CD4-positive, alpha-beta T cell treated with Interleukin-6 at 100 ng/mL for 8 hours (primary cell): ENCODE measurements around the gene ITPR1.

Experiments
- DNase-seq: peaks from one replicate; pipeline ENCODE4 v3.0.0-alpha.2; 2020; ENCODE audit warnings: mixed read lengths, low spot score

Gene ITPR1

DNA sequence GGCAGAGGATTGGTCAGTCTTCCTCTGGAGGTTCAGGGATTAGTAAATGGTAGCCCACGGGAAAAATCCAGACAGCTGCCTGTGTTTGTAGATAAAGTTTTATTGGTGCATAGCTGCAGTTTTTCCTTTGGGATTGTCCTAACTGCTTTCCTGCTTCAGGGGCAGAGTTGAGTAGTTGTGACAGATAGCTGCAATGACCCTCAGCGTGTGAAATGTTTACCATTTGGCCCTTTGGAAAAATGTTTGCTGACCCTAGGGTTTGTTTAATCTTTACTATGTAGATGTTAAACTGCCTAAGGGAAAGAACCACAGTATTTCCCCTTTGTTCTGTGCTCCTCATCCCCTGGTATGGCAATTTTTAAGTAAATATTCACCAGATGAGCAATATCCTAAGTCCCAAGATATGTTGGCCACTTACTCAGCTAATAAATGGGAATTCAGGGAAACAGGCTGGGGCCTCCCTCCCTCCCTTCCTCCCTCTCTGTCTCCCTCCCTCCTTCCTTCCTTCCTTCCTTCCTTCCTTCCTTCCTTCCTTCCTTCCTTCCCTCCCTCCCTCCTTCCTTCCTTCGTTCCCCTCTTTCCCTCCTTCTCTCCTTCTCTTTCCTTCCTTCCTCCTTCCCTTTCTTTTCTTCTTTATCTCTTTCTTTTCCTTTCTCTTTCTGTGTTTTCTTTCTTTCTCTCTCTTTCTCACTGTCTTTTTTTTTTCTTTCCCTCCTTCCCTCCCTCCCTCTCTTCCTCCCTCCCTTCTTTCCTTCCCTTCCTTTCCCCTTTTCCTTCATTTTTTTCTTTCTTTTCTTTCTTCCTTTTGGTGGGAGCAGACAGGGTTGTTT is 251.5 kb downstream of the ITPR1 start:
- no peak for DNase-seq

DNA sequence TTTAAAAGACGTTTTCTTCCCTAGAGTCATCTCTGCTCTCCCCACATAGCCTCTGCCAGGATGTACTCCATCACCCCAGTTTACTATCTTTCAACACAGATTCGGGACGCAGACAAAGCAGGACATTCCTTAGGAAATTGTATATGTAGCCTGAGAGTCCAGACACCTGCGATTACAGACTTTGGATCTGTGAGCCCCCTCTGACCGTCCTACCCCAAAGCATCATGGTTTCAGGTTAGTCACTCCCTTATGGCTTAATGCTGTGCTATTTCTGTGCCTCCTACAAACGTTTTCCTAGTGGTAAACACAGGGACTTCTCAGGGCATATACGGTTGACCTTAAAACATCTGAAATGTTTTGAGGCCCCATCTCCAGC is 252.1 kb downstream of the ITPR1 start:
- no peak for DNase-seq

DNA sequence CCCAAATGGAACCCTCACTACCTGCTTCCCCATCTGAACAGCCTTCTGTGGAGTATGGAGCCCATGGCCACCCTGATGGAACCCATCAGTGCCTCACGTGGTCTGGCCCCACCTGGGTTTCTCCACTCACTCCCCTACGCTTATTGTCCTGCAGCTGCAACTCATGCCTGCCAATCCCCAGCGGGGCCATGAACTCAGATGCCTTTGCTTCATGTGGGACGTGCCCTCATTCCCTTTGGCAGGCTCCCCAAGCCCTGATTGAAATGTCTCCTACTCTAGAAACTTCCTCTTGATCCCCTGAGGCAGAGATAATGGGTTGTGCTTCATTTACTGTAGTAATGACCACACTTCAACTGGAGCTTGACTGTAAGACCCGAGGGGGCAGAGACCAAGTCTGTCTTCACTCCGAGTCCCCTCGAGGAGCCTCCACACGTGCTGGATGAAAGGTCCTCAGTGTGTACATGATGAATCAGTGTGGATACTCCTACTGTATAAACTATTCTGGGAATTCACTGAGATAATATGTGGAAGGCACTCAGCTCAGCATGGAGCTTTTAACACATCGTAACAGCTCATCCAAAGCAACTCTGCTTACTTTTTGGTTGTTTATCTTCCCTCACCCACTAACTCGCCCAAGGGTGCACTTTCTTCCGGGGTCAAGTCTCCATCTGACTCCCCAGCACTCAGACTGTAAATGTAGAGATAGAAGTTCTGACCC is 253.3 kb downstream of the ITPR1 start:
- DNase-seq, result no peak

- DNase-seq, result no peak
Observed at GRCh38 chr3:4748127-4748526, 255.0 kb downstream of the ITPR1 start.

- no peak for DNase-seq
Observed at GRCh38 chr3:4748701-4749378, 255.7 kb downstream of the ITPR1 start.

DNA sequence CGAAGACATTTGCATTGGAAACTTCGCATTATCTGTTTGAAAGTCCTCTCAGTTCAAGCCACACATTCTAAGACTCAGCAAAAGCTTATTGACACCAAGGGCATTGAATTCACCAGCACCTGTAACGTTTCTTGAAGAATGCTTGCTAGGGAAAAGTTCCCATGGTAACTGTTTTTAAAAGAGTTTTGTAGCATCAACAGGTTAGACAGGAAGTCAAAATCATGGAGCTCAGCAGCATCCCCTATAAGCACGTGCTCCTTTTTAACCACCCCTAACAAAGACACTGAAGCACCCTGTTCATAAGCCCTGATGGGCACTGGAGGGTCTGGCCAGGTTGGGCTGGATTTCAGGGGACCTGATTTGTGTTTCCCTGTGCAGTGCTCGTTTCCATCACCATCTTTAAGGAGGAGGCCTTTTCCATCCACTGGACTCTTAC is 256.4 kb downstream of the ITPR1 start:
- no peak for DNase-seq

DNA sequence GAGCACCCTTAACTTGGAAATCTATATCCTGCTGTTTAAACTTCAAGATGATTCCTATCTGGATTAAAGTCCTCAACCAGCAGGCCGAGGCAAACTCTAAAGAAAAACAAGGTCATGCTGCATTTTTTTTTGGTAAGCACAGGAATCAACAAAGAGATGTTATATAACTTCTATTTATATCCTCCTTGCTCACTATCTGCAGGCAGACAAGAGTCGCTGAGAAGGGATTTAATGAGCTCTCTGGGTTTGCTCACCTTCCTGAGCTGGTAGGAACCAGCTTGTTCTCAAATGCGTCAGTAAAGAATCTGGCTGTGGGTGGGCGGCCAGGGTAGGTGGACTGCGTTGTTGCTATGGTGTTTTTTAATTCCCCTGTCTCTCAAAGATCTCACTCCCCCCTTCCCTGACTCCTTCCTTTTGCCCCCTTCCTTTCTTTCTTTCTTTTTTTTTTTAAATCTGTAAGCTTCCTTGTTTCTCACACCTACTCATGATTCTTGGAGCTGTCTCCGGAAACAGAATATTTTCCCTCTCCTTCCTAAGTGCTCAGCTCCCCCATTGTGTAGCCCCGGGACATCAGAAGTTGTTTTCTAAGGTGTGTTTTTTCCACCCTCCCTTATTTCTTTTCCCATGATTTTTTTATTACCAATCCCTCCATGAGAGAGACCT is 257.3 kb downstream of the ITPR1 start:
- DNase-seq, result no peak

DNA sequence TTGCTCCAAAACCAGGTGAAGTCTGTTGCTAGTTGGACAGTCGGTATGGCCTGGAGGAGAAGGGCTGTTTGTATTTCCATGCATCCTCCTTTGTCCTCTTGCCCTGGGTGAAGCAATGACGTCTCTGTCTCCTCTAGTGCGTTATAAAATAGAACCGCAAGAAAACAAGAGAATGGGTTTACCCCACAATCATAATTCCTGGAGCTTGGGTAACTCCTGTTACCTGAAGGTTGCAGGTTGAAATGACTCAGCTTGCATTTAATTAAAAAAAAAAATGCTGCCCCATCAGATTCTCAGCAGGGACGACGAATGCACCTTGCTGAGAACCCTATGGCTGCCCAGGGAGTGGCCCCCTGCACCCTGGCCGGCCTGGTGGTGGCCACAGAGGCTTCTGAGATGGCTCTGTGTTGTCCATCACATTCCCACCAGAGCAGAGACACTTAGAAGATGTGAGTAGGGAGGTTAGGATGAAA is 257.9 kb downstream of the ITPR1 start:
- DNase-seq, result no peak

- DNase-seq, result no peak
Observed at GRCh38 chr3:4751502-4752101, 258.5 kb downstream of the ITPR1 start.

DNA sequence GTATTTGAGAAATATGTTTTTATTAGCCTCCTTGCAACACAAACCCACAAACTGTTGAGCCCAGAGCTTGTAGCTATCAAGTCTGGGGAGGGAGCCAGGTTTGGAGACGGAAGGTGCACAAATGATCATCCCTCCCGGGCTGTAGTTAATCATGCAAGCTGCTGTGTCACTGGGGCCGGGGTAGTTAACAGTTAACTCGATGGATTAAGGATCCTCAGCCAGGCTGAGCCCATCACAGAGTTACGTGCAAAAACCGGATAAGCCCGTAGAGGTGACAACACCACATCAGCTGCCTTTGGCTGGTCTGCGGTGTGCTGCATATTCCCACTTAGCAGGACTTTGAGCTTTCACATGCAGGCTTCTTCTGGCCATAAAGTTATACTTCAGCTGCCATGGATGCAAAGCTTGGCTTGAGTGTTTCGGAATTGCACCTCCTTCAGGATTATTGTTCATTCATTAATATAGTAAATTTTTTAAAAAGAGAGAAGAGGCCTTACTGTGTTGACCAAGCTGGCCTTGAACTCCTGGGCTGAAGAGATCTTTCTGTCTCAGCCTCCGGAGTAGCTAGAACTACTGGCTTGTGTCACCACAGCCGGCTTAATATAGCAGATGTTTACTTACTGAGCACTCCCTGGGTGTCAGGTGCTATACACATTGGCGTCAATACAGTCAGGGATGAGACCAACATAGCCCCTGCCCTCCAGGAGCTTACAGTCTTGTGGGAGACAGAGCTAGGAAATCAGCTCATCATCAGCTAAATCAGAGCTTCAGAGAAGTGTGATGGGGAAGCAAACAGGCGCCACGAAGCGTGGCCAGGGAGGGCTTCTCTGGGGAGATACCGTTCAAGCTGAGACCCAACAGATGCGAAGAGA is 259.3 kb downstream of the ITPR1 start:
- DNase-seq, result no peak

DNA sequence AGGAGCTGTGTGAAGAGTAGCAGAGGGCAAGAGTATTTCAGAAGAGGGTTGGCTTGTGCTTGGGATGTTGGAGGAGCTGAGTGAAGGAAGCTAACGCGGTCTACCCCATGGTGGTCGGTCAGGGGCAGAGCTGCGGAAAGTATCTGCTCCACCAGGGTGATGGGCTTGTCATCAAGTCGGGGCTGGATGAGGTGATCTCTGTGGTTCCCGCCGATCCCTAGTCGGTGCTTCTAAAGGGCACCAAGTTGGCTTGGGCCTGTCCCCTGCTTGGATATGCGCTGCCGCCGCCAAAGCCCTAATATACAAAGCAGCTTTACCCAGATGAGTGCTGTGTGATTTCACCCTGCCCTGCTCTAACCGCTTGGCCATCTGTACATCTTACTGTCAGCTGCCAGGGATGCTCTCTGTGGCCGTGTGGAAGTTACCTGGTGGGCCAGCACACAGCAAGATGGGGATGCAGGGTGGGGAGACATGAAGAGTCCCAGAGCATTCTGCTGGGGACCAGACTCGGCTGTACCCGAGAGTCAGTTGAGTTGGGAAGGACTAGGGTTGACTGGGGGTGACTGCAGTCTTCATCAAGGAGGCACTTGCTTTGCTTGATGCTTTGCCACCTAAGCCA is 260.0 kb downstream of the ITPR1 start:
- no peak for DNase-seq

GRCh38 chr3:4754180-4755086 is 261.3 kb downstream of the ITPR1 start:
- no peak for DNase-seq

GRCh38 chr3:4755566-4755965 is 262.4 kb downstream of the ITPR1 start:
- DNase-seq, result no peak

DNA sequence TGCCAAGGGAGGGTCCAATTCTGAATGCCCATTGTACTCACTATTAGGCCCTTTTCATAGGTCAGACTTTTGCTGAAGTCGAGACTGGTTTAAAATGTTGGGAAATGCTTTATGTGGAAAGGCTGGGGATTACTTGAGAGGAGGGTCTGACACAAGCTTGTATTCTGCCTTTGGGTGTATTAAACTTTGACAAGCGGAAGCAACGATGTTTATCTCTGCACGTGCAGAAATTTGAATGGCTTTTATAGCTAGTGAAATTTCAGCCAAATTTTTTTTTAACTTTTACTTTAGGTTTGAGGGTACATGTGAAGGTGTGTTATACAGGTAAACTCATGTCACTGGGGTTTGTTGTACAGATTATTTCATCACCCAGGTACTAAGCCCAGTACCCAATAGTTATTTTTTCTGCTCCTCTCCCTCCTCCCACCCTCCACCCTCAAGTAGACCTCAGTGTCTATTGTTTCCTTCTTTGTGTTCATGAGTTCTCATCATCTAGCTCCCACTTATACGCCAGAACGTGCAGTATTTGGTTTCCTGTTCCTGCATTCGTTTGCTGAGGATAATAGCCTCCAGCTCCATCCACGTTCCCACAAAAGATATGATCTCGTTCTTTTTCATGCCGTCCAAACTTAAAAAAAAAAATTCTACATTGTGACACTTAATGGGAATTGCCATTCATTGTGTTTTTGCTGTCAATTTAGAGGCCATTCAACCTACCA is 263.1 kb downstream of the ITPR1 start:
- DNase-seq, result no peak

GRCh38 chr3:4756855-4757574 is 263.9 kb downstream of the ITPR1 start:
- DNase-seq, result no peak

DNA sequence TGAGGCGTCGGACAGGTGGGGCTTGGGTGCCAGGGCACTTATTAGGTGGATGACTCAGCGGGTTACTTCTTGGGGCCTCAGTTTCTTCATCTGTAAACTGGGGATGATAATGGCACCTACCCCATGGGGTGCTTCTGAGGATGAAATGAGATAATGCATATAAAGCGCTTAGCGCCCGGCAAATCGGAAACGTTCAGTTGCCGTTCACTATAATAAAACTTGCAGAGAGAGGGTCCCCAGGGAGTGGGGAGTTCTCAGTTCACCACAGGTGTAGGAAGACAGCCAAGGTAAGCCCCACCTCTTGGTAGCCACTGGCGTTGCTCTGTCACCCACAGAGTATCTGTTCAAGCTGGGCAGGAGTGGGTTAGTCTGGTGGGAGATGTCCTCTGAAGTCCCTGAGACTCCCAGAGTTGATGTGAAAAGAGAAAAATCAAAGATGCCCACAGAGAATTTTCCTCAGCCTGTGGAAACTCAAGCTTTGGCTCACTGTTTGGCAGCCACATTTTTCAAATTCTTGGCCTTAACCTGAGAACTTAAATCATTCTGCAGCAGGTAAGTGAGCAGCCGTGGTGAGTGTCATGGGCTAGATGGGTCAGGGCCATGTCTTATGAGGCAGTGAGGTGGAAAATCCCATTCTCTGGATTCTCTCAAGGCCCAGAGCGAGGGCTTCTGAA is 264.6 kb downstream of the ITPR1 start:
- no peak for DNase-seq

DNA sequence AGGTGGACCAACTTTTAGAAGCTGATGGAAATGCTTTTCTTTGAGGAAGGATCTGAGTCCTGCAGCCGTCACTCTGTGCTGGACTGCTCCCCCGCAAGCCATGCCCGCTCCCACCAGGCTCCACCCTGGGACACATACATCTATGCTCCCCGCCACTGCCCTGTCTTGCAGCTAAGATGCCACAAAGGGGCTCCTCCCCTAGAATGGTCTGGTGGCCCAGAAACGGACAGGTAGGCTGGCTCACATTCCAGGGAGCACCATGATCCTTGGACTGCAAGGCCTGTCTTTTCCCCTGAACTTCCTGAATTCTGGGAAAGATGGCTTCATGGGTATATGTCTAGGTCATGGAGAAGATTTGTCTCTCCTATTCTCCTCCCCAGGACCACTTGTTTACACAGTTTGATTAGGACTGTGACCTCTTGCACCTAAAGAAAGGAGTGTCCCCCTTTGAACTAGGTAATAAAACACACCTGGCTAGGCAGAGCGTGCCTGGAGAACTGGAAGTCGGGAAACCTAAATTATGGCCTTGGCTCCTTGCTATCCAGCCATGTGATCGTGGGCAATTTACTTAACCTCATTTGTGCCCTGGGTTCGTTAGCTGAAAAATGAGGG is 265.2 kb downstream of the ITPR1 start:
- DNase-seq, result no peak
